ENCODE measurements around the gene SMAD9.

- no peak for TF ChIP-seq CTCF (IDR thresholded peaks at IDR 0.05; ENCODE audit: low read depth, low read length, poor library complexity, severe bottlenecking)
- TF ChIP-seq EZH2phosphoT487 (IDR thresholded peaks at IDR 0.05; ENCODE audit: borderline replicate concordance, low read length), result no peak
Measured at GRCh38 chr13:36865265-36865664, 54.8 kb downstream of the SMAD9 start.

Data from DOHH2 (cell line).